Measurements from ENCODE around the gene IGFL3.

DNA sequence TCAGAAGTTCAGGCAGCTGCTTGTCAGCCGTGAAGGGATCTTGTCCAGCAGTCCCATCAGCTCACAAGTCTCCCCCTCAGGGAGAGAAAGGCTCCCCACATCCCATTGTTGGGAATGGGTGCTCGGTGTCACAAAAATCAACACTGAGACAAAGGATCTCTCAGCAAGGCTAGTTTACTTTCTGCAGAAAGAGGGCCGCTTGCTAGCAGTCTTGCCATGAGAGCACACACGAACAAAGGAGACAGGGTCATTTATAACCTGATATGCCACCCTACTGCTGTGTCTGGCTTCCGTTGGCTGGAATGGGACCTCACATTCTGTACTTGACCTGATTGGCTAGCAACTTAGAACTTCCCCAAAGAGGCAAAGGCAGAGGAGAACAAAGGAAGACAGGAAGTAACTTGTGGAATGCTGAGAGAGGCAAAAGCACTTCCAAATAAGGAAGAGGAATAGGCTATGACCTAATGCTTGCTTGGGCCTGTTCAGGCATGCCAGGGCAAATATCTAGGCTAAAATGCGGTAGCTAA is 8.7 kb upstream of the IGFL3 start:
- TF ChIP-seq CTCF (IDR thresholded peaks at IDR 0.05) (no peak), POLR2AphosphoS5 (IDR thresholded peaks at IDR 0.05) (peak; percentile 48 to 49)
